Measurements from ENCODE around the gene KLHL6.

- no peak for TF ChIP-seq CTCF (conservative IDR thresholded peaks at IDR 0.05)
- no peak for TF ChIP-seq ZFX (IDR thresholded peaks at IDR 0.05)
Measured at GRCh38 chr3:183492849-183493179, 62.7 kb downstream of the KLHL6 start.
